Effector CD8-positive, alpha-beta T cell (primary cell): ENCODE results near the gene IQCE.
"Not testable (repeated sequence)": the region's sequence is repeated elsewhere in the genome, so short reads cannot be mapped to it uniquely, and the experiment has no call there.

Experiments
- DNase-seq: peaks from one replicate; lab custom pipeline; 2025; lab: John Stamatoyannopoulos, UW

IQCE gene

GRCh38 chr7:2554661-2555111, 4.1 kb upstream of the IQCE start:
- DNase-seq, result no peak

- DNase-seq, result peak; percentile 89
Measured at GRCh38 chr7:2555121-2556052, 3.4 kb upstream of the IQCE start, which contains the start of gene BRAT1. Gene BRAT1 (minus strand): TSS chr7:2555524. CDS start chr7:2554431, 1,093 bp downstream.

- DNase-seq, result no peak
Measured at GRCh38 chr7:2559283-2559950, 638 bp downstream of the IQCE start.

- not testable (repeated sequence) for DNase-seq
Measured at GRCh38 chr7:2563955-2564354, 5.2 kb downstream of the IQCE start.

GRCh38 chr7:2564970-2565540, 6.3 kb downstream of the IQCE start:
- DNase-seq, result no peak

GRCh38 chr7:2566348-2566889, 7.6 kb downstream of the IQCE start:
- no peak for DNase-seq

- no peak for DNase-seq
Measured at GRCh38 chr7:2566890-2567678, 8.3 kb downstream of the IQCE start.

GRCh38 chr7:2567679-2568278, 9.0 kb downstream of the IQCE start:
- no peak for DNase-seq

- DNase-seq, result no peak
Measured at GRCh38 chr7:2568521-2569223, 9.9 kb downstream of the IQCE start.

GRCh38 chr7:2569421-2569820, 10.6 kb downstream of the IQCE start:
- DNase-seq, result no peak

- no peak for DNase-seq
Measured at GRCh38 chr7:2570021-2570420, 11.2 kb downstream of the IQCE start.

- DNase-seq, result no peak
Measured at GRCh38 chr7:2571409-2571808, 12.6 kb downstream of the IQCE start.

GRCh38 chr7:2572101-2572842, 13.5 kb downstream of the IQCE start:
- DNase-seq, result no peak

- no peak for DNase-seq
Measured at GRCh38 chr7:2573761-2574160, 15.0 kb downstream of the IQCE start.

GRCh38 chr7:2575046-2575732, 16.4 kb downstream of the IQCE start:
- no peak for DNase-seq

GRCh38 chr7:2575733-2576340, 17.1 kb downstream of the IQCE start:
- no peak for DNase-seq

- no peak for DNase-seq
Measured at GRCh38 chr7:2576742-2577491, 18.1 kb downstream of the IQCE start.
